ENCODE results near the gene PRSS21.

The PRSS21 gene

GRCh38 chr16:2825049-2825742, 8.2 kb downstream of the PRSS21 start:
- in situ Hi-C loops (cut with MboI; ENCODE audit: low sequenced_read_pairs), result no loop called here

DNA sequence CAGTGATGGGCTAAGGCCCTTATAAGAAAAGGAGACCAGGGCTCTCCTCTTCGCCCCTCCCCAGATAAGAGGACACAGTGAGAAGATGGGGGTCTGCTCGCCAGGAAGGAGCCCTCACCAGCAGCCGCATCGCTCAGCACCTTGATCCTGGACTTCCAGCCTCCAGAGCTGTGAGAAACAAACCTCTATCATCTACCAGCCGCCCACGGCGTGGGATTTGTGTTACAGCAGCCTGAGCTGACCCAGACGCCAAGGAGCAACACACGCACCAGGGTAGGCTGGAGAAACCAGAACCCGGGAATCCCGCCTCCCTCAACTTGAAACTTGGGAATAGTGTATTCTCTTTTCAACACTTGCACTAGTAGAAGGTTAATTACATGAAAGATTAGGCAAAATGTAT, 8.9 kb downstream of the PRSS21 start:
- in situ Hi-C loops (cut with MboI; ENCODE audit: low sequenced_read_pairs), result no loop called here

DNA sequence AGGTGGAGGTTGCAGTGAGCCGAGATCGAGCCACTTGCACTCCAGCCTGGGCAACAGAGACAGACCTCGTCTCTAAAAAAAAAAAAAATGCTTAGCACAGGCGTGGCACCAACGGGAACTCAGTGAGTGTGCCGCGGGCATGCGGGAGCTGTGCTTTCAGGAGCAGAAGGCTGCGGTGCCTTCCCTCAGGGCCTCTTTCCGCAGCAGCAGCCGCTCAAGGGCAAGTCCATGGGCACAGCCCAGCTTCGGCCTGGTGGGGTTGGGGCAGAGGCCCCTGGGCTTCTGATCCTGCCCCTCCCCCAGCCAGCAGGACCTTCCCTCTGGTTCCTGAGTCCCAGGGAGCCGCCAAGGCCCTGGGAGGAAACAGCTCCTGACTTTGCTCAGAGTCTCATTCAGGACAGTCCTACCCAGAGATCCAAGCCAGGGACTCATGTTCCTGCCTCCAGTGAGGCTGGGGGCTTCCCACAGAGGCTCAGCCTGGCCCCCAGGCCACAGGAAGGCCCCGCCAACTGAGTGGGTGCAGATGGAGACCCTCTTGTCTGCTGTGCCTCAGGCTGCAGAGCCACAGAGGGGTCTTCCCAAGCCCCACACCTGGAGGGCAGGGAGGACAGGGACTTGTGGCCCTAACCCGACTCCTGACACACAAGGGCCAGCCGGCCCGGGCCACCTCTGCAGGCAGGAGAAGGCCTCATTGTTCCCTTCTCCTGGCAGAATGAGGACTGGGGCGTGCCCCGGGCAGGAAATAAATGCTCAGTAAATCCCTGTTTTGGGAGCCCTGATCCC, 9.7 kb downstream of the PRSS21 start:
- in situ Hi-C loops (cut with MboI; ENCODE audit: low sequenced_read_pairs), result no loop called here

GRCh38 chr16:2827374-2827791, 10.3 kb downstream of the PRSS21 start:
- in situ Hi-C loops (cut with MboI; ENCODE audit: low sequenced_read_pairs), result no loop called here

DNA sequence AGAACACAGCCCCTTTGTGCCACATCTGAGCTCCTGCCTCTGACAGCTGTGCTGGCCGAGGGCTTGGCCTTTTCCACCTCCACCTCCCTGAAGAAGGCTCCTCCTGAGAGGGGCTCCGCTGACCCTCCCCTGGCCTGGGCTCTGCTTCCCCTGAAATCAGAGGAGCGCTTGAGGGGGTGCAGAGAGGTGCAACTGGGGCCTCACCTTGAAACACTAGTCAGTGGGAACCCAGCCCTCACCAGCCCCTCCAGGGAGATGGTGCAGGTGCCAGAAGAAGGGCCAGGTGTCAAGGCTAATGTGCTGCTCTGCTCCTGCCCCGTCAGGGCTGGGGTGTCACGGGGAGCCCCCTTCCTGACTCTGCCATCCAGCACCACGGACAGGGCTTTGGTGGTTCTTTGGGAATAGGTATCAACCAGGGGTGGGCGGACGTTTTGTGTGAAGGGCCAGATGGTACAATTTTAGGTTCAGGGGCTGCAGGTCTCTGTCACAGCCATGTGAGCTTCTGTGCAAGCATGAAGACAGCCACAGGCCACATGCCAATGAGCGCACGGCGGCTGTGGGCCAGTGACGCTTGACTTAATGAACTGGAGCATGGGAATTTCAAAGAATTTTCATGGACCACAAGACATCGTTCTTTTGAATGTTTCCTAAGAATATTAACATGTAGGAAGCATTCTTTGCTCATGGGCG, 10.9 kb downstream of the PRSS21 start:
- in situ Hi-C loops (cut with MboI; ENCODE audit: low sequenced_read_pairs), result no loop called here

DNA sequence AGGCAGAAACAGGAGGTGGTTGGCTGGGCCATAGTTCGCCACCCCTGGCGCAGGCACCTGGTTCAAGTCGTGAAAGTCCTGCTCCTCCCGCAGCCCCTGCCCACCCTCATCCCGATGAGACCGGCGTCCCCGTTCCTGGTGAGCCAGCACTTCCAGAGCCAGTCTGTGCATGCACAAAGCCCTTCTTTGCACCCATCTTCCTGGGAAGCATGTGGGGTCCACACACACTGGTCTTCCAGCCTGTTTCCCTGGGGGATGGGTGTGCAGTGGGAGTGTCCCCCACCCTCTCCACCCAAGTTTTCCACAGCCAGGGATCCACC, 11.4 kb downstream of the PRSS21 start:
- in situ Hi-C loops (cut with MboI; ENCODE audit: low sequenced_read_pairs), result no loop called here

GRCh38 chr16:2828876-2829430, 11.9 kb downstream of the PRSS21 start:
- in situ Hi-C loops (cut with MboI; ENCODE audit: low sequenced_read_pairs), result no loop called here

DNA sequence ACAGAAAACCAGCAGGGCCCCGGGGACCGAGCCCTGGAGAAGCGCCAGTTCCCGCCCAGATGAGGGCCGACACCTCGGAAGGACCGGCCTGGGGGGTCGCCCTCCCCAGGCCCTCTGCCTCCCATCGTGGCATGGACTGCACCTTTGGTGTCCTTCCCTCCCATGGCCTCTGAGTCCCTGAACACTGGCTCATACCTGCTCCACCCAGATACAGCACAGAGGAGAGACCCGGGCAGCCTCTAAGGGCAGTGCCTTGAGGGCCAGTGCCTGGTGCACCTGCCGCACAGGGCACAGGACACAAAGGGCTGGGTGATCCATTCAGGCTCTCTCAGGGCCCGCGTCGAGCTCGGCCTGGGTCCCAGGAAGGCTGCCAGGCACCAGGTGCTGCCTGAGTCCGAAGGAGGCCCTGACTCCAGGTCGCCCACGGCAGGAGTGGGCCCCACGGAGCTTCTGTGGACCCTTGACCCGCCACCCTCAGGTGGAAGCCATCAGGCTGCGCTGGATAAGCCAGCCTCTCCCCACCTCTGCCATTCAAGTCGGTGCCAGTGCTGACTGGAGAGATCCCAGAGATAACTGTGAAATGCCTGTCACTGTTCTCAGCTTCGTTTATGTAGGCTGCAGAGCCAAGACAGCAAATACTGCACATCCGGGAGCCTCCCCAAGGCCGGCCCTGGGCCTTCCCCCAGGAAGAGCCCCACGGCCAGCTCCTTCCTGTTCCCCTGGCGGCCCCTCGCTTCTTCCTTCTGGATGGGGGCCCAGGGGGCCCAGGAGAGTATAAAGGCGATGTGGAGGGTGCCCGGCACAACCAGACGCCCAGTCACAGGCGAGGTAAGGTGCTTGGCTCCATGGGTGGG, 12.7 kb downstream of the PRSS21 start, which contains the start of gene ZG16B:
ZG16B (plus strand) TSS at position 803 of the 854 bp plus-strand sequence. CDS start 139 bp downstream, outside the sequence.
- in situ Hi-C loops (cut with MboI; ENCODE audit: low sequenced_read_pairs), result no loop called here

DNA sequence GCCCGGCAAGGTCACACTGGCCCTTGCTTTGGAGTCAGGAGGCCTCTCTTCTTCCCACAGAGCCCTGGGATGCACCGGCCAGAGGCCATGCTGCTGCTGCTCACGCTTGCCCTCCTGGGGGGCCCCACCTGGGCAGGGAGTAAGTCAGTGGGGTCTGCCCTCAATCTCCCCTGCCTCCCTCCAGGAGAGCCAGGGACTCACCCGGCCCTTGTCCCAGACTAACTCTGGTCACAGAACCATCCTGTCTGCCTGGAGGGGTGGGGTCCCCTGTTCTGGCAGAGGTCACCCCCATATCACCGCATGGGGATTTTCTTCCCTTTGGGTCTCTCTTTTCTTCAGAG, 13.3 kb downstream of the PRSS21 start:
- in situ Hi-C loops (cut with MboI; ENCODE audit: low sequenced_read_pairs), result no loop called here

DNA sequence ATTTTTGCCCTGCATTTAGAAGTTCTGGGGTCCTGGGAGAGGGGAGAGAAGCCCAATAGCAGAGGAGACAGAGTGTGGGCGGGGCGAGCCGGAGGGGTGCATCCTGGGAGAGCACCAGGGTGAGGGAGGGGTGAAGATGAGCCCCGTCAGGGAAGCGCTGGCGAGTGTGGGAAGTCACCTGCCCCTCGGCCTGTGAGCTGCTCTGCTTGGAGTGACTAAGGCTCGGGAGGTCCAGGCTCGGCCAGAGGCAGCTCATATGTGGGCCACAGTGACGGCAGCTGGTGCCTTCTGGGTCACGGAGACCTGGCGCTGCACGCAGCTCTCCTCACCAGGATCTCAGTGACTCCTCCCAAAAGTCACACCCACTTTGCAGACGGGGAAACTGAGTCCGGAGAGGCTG, 14.2 kb downstream of the PRSS21 start:
- in situ Hi-C loops (cut with MboI; ENCODE audit: low sequenced_read_pairs), result no loop called here

DNA sequence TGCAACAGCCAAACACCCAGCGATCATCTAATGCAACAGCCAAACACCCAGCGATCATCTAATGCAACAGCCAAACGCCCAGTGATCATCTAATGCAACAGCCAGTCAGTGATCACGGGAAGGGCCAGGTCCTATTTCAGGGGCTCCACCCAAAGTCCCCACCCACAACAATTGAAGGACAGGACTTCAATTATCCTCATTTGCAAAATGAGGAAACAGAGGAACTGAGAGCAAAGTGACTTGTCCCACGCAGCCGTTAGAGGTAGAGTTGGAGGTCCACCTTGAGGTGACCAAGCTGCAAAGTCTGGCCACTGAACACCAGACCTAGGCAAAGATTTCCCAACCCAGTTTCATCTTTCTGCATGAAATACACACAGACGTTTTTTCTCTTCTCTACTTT, 16.7 kb downstream of the PRSS21 start:
- in situ Hi-C loops (cut with MboI; ENCODE audit: low sequenced_read_pairs), result no loop called here

- in situ Hi-C loops (cut with MboI; ENCODE audit: low sequenced_read_pairs), result no loop called here
Observed at GRCh38 chr16:2834968-2835367, 17.9 kb downstream of the PRSS21 start.

DNA sequence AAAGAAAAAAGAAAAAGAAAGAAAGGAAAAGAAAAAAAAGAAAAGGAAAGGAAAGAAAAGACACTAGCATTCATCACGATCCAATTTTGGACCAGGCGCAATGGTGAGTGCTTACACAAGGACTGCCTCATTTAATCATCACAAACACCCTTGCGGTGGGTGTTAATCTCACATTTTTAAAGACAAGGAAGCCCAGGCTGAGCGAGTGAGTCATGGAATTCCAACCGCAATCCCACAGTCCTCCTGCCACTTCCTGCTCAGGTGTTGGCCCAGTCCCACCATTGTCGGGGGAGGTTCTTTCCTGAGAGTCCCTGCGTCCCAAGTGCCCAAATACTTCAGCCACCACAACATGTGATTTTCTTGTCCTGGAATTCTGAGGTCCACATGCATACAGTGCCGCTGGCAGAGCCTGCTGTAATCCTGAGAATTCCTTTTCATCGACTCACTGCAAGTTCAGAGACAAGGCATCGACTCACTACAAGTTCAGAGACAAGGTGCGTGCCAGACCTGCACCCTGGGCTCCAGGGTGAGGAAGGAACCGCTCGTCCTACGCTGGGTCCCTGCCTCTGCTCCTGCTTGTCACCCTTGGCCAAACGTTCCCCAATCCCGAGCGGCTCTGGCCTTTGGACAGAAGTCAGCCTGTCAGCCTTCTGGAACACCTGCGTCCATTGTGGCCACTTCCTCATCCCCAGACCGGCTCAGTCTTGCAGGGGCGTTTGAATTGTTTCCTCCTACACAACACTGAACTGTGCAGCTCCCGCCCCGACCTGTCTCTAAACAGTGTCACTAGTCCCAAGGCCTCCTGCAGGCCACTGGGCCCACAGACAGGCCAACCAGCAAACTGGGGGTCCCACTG, 18.8 kb downstream of the PRSS21 start:
- in situ Hi-C loops (cut with MboI; ENCODE audit: low sequenced_read_pairs), result no loop called here

GRCh38 chr16:2836646-2837508, 19.8 kb downstream of the PRSS21 start:
- in situ Hi-C loops (cut with MboI; ENCODE audit: low sequenced_read_pairs), result no loop called here

- in situ Hi-C loops (cut with MboI; ENCODE audit: low sequenced_read_pairs), result no loop called here
Observed at GRCh38 chr16:2838928-2839327, 21.9 kb downstream of the PRSS21 start.

DNA sequence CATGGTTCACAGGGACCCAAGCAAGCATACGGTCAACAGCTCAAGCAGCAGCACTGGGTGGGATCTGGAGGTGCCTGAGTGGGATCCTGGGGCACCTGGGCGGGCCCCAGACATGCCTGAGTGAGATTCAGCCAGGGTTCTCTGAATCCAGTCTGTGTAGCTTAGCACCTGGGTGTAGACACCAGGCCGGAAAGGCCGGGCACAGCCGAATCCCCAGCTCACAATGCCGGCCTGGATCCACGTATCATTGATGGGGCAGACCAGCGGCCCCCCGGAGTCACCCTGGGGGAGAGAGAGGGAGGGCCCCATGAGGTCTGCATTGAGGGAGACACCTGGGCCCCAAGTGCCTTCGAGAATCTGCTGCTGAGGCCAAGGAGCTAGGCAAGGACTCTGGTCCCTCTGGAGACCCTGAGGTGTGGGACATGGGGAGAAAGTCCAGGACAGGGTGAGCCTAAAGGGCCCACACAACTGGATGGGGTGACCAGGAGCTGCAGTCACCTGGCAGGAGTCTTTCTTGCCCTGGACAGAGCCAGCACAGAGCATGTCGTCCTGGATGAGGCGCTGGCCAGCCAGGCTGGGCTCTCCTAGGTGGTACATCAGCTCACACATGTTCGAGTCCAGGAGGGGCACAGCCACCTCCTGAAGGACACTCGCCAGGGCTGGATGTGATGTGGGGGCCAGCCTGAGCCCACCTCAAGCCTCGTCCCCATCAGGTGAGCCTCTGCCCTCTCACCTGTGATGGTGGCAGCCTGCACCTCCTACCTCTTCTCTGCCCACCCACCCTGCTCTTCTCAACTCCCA, 22.8 kb downstream of the PRSS21 start:
- in situ Hi-C loops (cut with MboI; ENCODE audit: low sequenced_read_pairs), result no loop called here

- in situ Hi-C loops (cut with MboI; ENCODE audit: low sequenced_read_pairs), result no loop called here
Observed at GRCh38 chr16:2840914-2841313, 23.9 kb downstream of the PRSS21 start.
